HG02981 (cell line): ENCODE results near the gene DDX10.

Experiments used
- ATAC-seq: cut with Tn5 transposase; IDR thresholded peaks from one replicate; pipeline ENCODE4 v1.9.1; 2021; ENCODE audit warnings: mild to moderate bottlenecking, moderate library complexity; ENCODE audit not compliant: unreplicated experiment

The DDX10 gene

DNA sequence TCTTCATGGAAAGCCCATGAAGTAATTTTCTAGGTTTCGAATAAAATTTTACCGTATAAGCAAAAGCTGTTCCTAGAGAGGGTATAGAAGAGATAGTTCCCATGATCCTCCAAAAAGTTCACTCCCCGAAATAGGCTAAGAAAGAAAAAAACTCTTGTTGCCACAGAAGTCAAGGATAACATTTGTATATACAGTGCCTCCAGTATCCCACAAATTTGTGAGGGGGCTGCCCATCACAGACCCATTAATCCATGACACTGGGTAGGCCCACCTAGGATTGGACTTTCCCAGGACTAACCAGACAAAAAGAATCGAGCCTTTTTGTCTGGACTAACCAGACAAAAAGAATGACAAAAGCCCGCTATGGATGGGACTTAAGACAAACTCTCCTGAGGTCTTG lies 233.0 kb downstream of the DDX10 start:
- no peak for ATAC-seq

DNA sequence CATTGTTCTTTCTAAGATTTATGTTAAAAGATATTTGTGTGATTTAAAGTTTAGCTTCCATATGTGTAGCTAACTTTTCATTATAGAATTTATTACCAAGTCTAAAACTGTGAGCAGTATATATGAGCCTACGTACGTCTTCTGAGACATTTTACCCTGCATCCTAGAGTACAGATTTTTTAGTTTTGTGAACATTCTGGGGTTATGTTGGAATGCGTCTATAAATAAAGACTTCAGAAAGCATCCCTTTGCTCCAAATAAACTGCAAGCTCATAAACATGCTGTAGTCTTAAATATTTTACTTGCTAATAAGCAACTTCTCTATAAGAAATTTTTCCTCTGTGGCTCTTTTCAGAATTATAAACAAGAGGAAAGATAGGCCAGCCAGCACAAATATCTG lies 236.5 kb downstream of the DDX10 start:
- ATAC-seq, result no peak

DNA sequence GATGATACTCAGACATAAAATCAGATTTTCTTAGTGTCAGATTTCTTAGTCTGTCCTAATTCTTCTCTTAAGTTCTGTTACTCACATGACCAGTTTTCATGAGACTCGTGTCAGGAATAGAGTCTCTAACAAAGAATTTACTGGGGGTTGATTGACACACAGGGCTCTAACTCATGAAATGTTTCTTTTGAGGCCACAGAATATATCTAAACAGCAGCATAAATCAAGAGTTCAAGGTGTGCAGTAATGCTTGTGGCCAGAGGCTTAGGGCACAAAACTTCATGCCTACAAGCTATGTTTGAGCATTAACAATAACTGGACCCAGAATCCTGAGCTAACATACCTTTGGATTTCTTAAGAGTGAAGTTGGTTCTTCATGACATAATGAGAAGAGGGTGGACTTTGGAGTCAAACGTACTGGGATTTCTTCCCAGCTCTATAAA lies 237.2 kb downstream of the DDX10 start:
- ATAC-seq, result no peak

GRCh38 chr11:108904480-108904879 lies 239.6 kb downstream of the DDX10 start:
- ATAC-seq, result no peak

DNA sequence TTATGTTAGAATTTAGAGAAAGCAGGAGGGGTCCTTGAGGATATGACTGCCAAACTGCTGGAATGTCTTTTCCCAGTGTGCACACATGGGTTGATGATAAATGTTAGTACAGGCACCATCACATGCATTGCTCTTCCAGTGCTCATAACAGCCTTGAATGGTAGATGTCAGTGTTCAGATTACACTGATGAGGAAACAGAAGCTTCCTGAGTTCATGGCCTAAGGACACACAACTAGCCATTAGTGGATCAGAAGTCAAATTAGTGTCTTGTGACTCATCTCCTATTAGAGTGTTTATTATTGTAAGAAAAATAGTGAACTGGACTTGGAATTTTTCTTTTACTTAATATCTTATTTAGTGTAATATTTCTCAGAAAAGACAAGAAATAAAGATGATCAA lies 241.5 kb downstream of the DDX10 start:
- no peak for ATAC-seq

GRCh38 chr11:108906826-108907225 lies 242.0 kb downstream of the DDX10 start:
- ATAC-seq, result no peak

GRCh38 chr11:108909041-108909440 lies 244.2 kb downstream of the DDX10 start:
- ATAC-seq, result no peak

GRCh38 chr11:108909921-108910320 lies 245.1 kb downstream of the DDX10 start:
- ATAC-seq, result no peak

- ATAC-seq, result no peak
Observed at GRCh38 chr11:108912581-108912980, 247.7 kb downstream of the DDX10 start.

GRCh38 chr11:108913204-108913603 lies 248.3 kb downstream of the DDX10 start:
- ATAC-seq, result no peak

GRCh38 chr11:108914211-108914610 lies 249.3 kb downstream of the DDX10 start:
- no peak for ATAC-seq

GRCh38 chr11:108914981-108915380 lies 250.1 kb downstream of the DDX10 start:
- no peak for ATAC-seq

DNA sequence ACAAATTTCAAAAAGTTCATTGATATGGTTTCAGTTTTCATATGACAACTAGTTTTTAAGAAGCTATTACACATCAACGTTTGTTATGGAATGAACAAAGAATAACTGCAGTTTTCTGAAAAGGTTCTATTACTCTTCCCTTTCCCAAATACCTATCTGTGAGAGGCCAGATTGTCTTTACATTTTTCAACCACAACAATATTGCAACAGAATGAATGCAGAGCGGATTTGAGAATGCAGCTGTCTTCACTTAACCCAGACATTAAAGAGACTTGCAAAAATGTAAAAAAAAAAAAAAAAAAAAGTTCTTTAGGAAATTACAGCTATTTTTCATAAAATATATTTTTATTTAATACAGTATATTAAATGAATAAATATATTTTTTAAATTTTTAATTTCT lies 250.8 kb downstream of the DDX10 start:
- no peak for ATAC-seq

- no peak for ATAC-seq
Observed at GRCh38 chr11:108916290-108916689, 251.4 kb downstream of the DDX10 start.

DNA sequence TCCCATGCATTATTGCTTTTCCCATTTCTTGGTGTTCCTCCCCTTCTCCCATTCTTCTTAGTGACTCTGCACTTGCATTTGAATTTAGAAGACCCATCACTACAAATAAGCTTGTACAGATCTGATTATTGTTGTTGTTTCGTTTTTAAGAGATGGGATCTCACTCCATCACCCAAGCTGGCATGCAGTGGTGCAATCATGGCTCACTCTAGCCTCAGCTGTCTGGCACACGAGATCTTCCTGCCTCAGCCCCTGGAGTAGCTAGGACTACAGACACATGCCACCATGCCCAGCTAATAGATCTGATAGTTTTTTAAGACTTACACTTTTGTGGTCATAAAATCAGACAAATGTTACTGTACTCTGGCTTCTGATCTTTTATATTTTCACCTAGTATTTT lies 252.1 kb downstream of the DDX10 start:
- no peak for ATAC-seq

DNA sequence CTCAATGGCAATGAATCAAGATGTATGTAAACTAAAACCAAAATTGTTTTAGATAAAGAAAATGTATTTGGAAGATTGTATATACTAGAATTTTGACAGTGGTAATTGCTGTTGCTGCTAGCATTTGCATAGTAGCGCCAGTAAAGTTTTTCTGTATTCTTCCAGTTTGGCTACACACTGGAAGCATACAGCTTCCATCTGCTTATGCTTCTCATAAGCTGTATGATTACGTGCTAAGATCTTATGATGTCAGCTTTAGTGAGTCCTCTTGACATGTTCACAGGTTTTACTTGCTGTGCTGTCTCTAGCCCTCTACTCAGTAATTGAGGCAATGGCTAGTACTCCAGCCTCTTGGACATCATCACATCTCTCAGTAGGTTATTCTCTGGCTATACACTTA lies 256.3 kb downstream of the DDX10 start:
- no peak for ATAC-seq

GRCh38 chr11:108922241-108922640 lies 257.4 kb downstream of the DDX10 start:
- ATAC-seq, result no peak

DNA sequence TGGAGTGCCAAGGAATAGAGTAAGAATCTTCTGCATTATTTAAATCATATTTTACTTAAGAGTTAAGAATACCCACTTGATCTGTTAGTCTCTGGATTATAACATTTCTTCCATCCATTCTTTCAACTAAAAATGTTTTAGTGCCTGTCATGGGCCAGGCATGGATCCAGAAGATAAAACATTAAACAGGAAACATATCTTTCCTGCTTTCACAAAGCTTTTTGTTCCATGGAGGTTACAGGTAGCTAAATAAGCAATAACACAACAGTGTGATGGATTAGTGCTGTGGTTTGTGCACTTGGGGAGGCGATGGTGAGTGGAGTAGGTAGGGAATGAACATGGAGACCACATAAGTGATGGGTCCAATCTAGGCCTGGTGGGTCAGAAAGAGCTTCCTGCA lies 258.5 kb downstream of the DDX10 start:
- ATAC-seq, result no peak

- no peak for ATAC-seq
Observed at GRCh38 chr11:108926171-108926840, 261.4 kb downstream of the DDX10 start.

- no peak for ATAC-seq
Observed at GRCh38 chr11:108926841-108927577, 262.1 kb downstream of the DDX10 start.

DNA sequence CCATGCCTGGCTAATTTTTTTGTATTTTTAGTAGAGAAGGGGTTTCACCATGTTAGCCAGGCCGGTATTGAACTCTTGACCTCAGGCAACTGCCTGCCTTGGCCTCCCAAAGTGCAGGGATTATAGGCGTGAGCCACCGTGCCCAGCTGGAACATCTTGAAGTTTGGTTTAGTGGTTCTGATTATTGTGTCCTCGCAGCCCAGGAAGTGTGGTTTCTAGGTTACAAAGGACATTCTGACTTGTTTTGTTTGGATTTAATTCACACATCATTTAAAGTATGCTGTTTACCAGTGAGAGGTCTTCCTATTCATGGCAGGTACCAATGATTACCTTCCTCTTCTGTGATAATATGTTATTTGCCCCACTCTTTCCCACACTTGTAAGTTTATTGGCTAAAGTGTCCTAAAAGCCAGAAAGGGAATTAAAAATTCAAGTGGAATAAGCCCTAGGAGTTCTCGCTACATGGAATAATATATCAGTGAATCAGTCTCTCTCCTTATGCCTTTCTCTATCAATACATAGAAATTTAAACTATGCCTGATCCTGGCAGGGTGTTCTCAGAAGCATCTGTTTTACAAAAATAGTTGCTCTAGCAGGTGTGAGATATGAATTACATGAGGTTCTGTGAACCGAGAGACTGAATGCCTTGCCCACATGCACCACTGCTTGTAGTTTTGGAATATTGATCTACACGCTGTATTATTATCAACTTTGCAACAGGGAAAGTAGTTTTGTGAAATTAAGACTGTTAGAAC lies 263.1 kb downstream of the DDX10 start:
- no peak for ATAC-seq

DNA sequence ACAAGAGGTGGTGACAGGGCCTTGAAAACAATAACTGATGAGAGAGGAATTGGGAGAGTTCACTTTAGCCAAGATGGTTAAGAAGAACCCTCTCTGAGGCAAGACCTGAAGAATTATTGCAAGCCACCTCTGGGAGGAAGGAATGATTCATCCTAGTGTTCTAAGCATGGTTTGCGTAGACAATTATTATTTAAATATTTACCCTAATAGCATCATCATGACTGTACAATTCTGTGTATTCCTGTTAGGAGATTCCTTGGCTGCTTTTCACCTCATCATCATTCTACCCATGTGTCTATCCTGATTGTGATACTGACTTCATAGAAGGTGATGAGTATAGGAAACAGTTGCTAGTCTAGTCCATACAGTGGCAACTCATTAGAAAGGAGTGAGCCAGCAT lies 264.4 kb downstream of the DDX10 start:
- no peak for ATAC-seq
